GM19238 (cell line): ENCODE data around the gene ZNF43.
"Not testable (repeated sequence)": the region's sequence is repeated elsewhere in the genome, so short reads cannot be mapped to it uniquely, and the experiment has no call there.

Experiments used
- DNase-seq: peaks from one replicate; pipeline ENCODE4 v3.0.0; 2011; ENCODE audit warnings: low spot score; ENCODE audit not compliant: insufficient read length

ZNF43 gene

DNA sequence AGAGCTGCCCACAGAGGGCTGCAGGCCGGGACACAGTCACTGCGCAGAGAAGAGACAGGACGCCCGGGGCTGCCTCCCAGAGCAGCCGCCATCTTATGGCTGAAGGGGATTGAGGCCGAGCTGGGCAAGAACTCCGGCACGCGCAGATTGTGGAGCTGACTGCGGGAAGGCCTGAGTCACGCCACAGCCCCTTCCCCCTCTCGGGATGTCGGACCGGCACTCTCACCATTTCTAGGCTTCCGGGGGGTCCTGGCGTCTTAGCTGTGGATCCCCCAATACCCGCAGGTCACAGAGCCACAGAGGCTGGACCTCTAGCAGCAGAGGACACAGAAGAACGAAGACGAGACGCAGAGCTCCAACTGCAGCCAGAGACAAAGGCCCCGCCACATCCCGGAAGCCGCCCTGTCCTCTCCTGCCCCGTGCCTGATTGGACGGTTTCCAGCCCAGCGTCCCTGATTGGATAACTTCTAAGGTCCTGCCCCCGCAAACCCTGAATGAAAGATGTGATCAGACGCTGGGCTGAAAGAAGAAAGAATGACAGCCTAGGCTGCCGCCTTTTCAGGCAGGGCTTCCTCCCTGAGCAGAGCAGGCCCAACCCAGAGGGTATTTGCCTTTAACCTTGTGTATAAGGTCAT, at the start of gene ZNF43:
Gene ZNF43, minus strand, starts transcription at position 373 of the 635 bp plus-strand sequence. Its CDS starts 144 bp downstream, at position 229.
- peak; percentile 58 for DNase-seq

DNA sequence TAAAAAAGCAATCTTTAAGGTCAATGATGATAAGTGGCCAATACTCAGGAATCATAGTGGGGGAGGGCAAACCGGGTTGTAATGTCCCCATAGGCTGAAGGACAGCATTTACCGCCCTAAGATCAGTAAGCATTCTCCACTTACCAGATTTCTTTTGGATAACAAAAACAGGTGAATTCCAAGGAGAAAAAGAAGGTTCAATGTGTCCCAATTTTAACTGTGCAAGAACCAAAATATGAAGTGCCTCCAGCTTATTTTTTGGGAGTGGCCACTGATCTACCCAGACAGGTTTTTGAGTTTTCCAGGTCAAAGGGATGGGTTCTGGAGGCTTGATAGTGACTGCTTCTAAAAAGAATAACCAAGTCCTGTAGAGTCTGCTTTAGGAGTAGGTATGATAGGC, 49.5 kb upstream of the ZNF43 start:
- not testable (repeated sequence) for DNase-seq

DNA sequence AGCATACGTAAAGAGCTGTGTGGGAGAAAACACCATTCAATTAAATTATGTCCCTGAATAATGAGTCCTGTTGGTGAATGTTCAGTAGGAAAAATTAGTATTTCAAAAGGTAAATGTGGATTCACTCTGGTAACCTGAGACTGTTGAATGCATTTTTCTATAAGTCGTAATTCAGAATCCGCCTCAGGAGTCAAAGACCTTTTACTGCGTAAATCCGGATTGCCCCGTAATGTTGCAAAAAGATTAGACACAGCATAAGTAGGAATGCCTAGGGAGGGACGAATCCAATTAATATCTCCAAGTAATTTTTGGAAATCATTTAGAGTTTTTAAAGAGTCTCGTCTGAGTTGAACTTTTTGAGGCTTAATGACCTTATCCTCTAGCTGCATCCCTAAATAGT, 48.8 kb upstream of the ZNF43 start:
- DNase-seq = not testable (repeated sequence)

DNA sequence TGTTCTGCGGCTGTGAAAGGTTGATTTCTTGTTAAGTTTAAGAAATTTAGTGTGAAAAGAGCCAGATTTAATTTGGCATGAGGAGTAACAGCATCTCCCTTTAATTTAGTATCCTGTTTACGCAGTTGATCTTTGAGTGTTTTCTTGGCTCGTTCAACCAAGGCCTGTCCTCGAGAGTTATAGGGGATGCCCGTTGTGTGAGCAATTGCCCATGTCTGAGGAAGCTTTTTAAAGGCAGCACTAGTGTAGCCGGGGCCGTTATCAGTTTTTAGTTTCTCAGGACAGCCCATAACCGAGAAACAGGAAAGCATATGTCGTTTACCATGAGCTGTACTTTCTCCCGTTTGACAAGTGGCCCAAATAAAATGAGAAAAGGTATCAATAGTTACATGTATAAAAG, 47.5 kb upstream of the ZNF43 start:
- DNase-seq = no peak

DNA sequence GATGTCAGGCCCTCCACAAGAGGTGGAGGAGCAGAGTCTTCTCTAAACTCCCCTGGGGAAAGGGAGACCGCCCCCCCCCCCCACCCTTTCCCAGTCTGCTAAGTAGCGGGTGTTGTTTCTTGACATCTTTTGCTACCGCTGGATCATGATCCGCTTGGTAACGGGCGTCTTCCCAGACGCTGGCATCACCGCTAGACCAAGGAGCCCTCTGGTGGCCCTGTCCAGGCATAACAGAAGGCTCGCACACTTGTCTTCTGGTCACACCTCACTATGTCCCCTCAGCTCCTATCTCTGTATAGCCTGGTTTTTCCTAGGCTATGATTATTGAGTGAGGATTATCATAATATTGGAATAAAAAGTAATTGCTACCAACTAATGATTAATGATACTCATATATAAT, 44.8 kb upstream of the ZNF43 start:
- DNase-seq = not testable (repeated sequence)

DNA sequence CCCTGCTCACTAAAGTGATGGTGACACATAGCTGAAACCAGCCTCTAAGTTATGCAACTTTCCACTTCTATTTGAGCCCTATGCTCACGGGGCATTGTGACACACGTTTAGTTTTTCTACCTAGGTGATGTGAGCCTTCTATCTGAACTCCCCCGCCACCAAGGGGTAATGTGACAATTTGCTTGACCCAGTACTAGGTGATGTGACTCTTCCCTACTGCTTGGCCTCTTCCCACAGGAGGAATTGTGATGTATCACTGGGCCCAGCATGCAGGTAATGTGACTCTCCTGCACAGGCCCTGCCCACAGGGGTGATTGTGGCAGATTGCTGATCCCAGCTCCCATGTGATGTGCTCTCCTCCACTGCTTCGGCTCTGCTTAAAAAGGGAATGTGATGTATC, 42.7 kb upstream of the ZNF43 start:
- DNase-seq = no peak

DNA sequence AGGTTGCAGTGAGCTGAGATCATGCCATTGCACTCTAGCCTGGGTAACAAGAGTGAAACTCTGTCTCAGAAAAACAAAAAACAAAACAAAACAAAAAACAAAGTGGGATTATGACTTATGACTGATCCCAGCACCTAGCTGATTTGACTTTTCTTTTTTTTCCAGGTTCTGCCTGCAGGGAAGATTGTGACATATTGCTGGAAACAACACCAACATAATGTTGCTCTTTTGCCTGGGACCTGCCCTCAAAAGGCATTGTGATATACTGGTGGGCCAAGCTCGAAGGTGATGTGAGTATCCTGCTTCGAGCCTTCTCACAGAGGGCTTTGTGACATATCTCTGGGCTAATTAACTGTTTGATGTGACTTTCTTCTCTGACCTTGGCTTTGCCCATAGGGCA, 42.0 kb upstream of the ZNF43 start:
- DNase-seq = no peak

DNA sequence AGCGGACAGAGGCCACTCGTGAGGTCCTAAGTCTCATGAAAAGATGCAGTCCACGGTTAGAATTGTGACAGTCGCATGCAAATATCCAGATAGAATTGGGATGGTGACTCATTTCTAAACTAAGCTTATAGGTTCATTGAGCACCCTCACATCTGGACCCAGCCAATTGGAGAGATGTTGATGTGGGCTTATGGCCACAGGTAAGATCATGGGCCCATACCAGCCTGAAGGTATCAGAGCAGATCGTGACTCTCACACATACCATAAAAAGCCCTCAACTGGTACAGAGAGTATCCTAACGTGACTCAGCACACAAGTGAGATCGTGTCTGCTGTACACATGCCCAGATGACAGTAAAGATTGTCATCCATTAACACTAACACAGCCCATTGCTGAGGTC, 40.6 kb upstream of the ZNF43 start:
- not testable (repeated sequence) for DNase-seq

DNA sequence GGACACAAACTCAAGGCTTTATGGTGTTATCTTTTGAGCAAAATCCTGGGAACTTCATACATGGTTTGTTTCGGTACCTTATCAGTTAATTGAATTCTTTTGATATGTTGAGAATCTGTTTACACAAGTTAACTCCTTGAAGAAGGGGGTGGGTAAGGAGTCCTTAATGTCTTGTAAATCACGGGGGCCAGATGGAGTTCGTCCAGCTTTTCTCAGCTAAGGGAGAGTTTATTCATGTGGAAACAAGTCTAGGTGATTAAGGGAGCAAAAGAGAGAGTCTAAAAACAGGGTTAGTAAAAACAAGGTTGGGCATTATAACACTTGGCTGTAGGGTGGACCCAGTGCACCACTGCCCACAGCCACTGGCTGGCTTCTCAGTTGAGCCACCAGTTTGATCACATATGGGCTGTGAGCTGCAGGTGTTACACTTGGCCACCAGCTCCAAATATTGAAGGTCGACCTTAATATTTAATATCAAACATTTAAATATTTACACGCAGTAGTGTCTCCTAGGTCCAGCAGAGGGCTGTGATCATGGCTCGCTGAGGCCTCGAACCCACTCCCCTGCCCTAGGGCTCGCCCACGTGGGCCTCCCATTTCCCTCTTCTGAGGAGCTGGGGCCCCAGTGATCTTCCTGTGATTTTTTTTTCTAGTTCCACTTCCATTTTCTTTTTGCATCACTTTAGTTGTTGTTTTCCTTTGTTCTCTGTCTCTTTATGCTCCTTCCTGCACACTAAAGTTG, 21.0 kb upstream of the ZNF43 start:
- DNase-seq = no peak

DNA sequence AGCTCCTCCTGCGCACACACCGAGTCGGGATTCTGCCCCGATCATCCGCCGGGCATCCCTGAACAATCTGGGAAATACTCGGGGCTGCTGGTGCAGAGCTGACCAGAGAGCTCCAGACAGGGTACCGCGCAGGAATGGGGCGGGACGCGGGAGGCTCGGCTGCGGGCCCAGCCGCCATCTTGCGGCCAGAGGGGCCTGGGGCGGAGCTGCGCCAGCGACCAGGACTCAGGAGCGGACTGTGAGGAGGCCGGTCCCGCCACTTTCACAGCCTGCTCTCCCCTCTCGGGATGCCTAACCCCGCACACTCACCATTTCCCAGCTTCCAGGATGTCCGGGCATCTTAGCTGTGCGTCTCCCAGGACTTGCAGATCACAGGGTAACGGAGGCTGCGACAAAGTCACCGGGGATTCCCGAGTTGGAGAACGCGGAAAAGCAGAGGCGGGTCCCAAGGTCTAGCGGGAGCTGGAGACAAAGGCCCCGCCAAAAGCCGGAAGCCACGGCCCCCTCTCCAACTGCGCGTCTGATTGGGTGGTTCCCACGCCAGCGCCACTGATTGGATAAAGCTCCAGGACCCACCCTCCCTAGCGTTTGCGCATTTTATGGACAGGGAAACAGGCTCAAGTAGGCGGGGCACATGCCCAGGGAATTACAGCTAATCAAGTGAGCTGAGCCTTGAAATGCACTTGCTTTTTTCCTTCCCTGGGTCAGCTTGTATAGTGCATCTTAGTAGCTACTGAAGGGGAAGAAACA, 15.8 kb upstream of the ZNF43 start:
- peak; percentile 80 for DNase-seq

DNA sequence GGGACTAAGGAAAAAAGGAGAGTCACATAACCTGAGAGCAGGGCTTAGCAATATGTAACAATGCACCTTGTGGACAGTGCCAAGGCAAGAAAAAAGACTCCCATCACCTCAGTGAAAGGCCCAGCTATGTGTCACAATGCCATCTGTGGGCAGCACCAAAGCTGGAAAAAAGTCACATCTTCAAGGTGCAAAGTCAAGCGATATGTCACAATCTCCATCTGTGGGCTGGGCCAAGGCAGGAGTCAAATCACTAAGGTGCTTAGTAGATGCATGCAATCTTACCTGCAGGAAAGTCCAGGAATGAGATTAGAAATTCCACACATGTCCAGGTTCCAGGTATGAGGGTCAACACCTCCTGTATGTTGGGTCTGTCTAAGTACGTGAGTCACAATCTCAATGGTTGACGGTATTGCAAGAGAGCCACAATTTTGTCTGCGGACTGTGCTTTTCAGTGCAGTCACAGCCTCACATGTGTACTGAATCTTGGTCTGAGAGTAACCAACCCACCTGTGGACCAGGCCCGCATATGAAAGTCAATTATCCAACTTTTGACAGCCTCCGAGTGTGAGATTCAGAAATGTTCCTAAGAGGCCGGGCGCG, 14.8 kb upstream of the ZNF43 start:
- DNase-seq = no peak

DNA sequence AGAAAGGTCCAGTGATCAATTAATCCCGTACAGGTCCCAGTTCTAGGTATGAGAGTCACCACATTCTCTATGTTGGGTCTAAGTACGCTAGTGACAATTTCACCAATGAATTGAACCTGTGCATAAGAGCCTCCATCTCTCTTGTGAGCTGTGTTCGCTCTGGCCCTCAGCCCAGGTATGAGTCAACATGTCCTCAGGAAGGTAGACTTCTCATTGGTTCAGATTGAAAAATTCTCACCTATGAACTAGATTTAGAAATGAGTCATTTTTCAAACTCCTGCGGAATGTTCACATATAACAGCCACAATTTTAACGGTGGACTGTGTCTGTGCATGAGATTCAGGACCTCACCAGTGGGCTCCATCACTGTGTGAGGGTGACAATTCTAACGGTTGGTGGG, 12.7 kb upstream of the ZNF43 start:
- DNase-seq = no peak

DNA sequence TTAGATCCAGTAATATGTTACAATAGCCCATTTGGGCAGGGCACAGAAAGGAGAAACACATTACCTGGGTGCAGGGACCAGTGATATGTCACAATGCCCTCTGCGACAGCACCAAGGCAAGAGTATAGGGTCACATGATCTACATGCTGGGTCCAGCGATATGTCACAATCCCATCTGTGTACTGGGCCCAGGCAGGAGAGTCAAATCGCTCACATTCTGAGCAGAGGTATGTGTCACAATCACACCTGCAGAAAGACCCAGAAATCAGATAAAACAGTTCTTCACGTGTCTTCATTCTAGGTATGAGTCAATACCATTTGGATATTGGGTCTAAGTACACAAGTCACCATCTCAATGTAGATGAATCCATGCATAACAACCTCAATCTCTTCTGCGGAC, 7.1 kb upstream of the ZNF43 start:
- DNase-seq = no peak

DNA sequence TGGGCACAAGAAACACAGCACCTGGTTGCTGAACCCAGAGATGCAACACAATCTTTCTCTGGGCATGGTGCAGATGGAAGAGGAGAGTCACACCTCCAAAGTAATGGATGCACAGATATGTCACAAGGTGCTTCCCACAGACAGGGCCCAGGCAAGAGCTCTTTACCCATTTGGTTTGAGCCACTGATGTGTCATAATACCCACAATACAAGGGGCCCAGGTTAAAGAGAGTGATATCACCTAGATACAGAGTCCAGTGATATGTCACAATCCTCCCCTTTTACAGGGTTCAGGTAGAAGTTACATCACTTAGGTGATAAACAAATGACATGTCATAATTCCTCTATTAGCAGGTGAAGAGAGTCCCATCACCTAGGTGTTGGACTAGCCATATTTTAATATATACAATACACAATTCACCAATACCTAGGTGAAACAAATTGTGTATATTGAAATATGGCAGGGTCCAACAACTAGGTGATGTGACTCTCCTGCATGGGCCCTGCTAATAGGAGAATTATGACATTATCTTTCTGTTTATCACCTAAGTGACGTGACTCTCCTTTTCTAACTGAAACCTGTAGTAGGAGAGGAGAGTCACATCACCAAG, 5.6 kb upstream of the ZNF43 start:
- no peak for DNase-seq

DNA sequence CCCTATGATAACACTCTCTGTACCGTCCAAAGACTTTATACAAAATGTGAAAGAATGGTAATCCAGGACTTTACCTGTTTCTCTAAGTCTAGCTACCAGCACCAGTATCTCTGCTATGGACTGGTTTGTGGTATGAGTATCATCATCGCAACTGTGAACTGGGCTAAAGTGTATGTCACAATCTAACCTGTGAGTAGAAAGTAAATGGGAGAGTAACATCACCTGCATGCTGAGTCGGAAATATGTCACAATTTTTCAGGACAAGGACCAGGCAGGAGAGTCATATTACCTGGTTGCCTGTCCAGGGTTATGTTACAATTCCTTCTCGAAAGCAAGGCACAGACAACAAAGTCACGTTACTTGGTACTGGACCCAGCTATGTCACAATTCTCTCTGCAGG, 5.1 kb upstream of the ZNF43 start:
- no peak for DNase-seq

DNA sequence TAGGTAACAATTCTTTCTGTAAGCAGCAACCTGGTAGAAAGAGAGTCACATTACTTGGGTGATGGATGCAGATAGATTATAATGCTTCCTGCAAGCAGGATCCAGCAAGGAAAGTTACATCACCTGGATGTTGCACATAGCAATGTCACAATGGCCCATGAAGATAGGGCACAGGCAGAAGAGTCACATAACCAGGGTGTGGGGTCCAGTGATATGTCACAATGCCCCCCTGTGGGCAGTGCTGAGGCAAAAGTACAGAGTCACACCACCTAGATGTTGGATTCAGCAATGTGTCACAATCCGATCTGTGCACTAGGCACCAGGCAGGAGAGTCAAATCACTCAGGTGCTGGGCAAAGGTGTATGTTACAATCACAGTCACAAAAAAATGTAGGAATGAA, 4.0 kb upstream of the ZNF43 start:
- DNase-seq = no peak

DNA sequence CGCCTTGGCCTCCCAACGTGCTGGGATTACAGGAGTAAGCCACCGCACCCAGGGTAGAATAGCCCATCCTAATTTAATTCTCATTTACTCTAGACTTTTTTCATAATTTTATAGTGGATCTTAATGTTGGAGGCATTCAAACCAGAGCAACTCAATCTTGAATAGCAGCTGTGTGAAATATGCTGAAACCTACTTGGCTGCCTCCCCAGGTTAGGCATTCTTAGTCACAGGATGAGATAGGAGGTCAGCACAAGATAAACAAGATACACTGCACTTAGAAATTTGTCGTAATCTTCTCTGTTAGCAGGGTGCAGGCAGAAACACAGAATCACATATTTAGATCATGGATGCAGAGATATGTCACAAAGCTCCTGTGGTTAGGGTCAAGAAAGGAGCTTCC, 2.7 kb upstream of the ZNF43 start:
- no peak for DNase-seq

DNA sequence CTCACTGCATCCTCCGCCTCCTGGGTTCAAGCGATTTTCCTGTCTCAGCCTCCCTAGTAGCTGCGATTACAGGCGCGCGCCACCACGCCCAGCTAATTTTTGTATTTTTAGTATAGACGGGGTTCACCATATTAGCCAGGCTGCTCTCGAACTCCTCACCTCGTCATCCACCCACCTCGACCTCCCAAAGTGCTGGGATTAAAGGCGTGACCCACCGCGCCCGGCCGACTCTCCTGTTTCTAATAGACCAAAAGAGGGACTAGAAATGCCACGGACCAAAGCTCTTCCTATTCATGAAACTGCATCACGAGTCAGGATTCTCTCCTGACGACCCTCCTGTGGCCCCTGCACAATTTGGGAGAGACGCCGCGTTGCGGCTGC, 563 bp downstream of the ZNF43 start:
- no peak for DNase-seq

DNA sequence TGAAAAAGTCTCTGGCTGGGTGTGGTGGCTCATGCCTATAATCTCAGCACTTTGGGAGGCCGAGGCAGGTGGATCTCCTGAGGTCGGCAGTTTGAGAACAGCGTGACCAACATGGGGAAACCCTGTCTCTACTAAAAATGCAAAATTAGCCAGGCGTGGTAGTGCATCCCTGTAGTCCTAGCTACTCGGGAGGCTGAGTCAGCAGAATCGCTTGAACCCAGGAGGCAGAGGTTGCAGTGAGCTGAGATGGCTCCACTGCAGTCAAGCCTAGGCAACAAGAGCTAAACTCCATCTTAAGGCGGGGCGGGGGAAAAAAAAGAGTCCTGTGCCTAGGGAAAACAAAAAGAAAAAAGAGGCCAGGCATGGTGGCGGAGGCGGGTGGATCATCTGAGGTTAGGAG, 2.2 kb downstream of the ZNF43 start:
- no peak for DNase-seq

DNA sequence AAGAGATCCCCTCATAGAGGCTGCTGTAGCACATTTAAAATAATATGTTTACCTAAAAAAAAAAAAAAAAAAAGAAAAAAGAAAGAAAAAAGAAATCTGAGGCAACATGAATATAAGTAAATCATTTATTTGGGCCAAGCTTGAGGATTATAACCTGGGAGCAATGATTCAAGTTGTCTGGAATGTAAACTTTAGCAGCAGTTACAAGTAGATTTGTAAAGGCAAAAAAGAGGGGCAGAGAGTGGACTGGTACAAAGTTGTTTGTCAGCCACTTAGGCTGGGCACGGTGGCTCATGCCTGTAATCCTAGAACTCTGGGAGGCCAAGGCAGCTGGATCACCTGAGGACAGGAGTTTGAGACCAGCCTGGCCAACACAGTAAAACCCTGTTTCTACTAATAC, 11.3 kb downstream of the ZNF43 start:
- no peak for DNase-seq

DNA sequence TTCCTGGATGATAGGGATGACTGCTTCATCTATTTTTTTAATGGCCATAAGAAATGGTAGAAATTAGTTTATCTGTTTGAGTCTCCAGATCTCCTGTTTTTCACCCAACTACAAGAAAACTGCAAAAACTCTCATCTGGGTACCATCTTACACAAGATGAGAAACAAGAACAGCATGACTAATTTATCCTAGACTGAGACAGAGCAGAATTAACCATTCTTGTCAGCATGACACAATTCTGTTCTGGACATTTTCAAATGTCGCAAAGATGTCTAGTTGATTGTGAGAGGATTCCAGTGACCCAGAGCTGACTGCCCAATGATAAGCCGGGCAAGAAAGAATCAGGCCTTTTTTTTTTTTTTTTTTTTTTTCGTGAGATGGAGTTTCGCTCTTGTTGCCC, 12.8 kb downstream of the ZNF43 start:
- DNase-seq = no peak

DNA sequence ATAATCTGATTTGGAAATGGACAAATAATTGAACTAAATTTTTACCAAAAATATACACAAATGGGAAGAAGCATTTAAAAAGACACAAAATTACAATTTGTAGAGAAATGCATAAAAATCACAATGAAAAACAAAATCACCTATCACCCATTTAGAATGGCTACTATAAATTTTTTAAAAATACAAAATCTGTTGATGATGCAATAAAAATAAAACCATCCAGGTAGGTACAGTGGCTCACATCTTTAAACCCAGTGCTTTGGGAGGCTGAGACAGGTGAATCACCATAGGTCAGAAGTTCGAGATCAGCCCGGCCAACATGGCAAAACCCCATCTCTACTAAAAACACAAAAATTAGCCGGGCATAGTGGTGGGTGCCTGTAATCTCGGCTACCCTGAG, 23.5 kb downstream of the ZNF43 start:
- no peak for DNase-seq
